Sciatic nerve (tissue), 2 donors: ENCODE measurements around the gene TBXA2R. TPM values are rescaled to one million over a fixed set of nuclear protein-coding genes. Genes with fewer than 3 reads are reported as not detected.

ENCODE experiments used
- ATAC-seq: fragments of 200-7000 bp; cut with Tn5 transposase; one replicate; pipeline ENCODE4 v1.9.1; 2020; ENCODE audit warnings: mild to moderate bottlenecking, moderate library complexity
- DNase-seq: peaks from one replicate; pipeline ENCODE4 v3.0.0-alpha.2; 2020; ENCODE audit warnings: low spot score
- intact Hi-C: fragments of 100-400 bp; cut with DNase I; formaldehyde crosslinking; loops from one replicate; pipeline ENCODE4 v1.14.2; 2022
- total RNA-seq: library from RNA; stranded (reverse); fragmentation: NEBNext Ultra II Directional; extraction: Animal tissue kit (Norgen Biotek cat#: 25700); gene quantifications from one replicate; pipeline ENCODE4 v1.2.1, GENCODE V29; 2021
- donor health status: DM: no; HTN: no; CAD: no.
- donor health status: DM: no; HTN: no; CAD: no.

The TBXA2R gene
- total RNA-seq, 1 donor from 2014 or later, result 11.2 TPM

- DNase-seq, result no peak
- ATAC-seq, result no peak
- intact Hi-C loops, result loop anchor here (10.0 kb wide), 1 partner anchor 67 kb away; no protein-coding TSS in a partner anchor
Measured at GRCh38 chr19:3547767-3548282, 58.9 kb downstream of the TBXA2R start.

- intact Hi-C loops, result loop anchor here (10.0 kb wide), 1 partner anchor 67 kb away; no protein-coding TSS in a partner anchor
- DNase-seq (no peak), ATAC-seq (no peak)
Measured at GRCh38 chr19:3547301-3547731, 59.4 kb downstream of the TBXA2R start.

- DNase-seq (no peak), ATAC-seq (no peak)
- intact Hi-C loops, result loop anchor here (10.0 kb wide), 1 partner anchor 69 kb away; no protein-coding TSS in a partner anchor
Measured at GRCh38 chr19:3546119-3546518, 60.6 kb downstream of the TBXA2R start.

- no peak for ATAC-seq
- intact Hi-C loops, result loop anchor here (10.0 kb wide), 1 partner anchor 69 kb away; no protein-coding TSS in a partner anchor
Measured at GRCh38 chr19:3545669-3546034, 61.0 kb downstream of the TBXA2R start.

GRCh38 chr19:3544742-3545668, 61.7 kb downstream of the TBXA2R start:
- intact Hi-C loops, result loop anchor here (10.0 kb wide), 1 partner anchor 70 kb away; no protein-coding TSS in a partner anchor
- ATAC-seq, result peak; percentile 59
- peak; percentile 88 for DNase-seq

More at GRCh38 chr19:3545669-3546034, 61.0 kb downstream of the TBXA2R start:
- DNase-seq, result no peak

Other genes with a start within 250 kb of the TBXA2R start
- 178 TPM for gene NFIC, start 240.3 kb downstream of the TBXA2R start, total RNA-seq
- not detected for gene SMIM24, start 126.3 kb downstream of the TBXA2R start, total RNA-seq
- not detected for gene SMIM44, start 123.4 kb downstream of the TBXA2R start, total RNA-seq
- gene DOHH, start 106.2 kb downstream of the TBXA2R start, total RNA-seq, result 8.4 TPM
- 46.1 TPM for gene FZR1, start 100.6 kb downstream of the TBXA2R start, total RNA-seq
- gene TEKTIP1, start 67.7 kb downstream of the TBXA2R start, total RNA-seq, result 4.9 TPM
- gene MFSD12, start 49.3 kb downstream of the TBXA2R start, total RNA-seq, result 52.5 TPM
- gene HMG20B, start 33.9 kb downstream of the TBXA2R start, total RNA-seq, result 72.9 TPM
- 2.4 TPM for gene GIPC3, start 21.4 kb downstream of the TBXA2R start, total RNA-seq
- gene CACTIN, start 19.9 kb upstream of the TBXA2R start, total RNA-seq, result 19.6 TPM
- gene PIP5K1C, start 93.6 kb upstream of the TBXA2R start, total RNA-seq, result 46.9 TPM
- 2.1 TPM for gene TJP3, start 101.5 kb upstream of the TBXA2R start, total RNA-seq
- gene APBA3, start 154.8 kb upstream of the TBXA2R start, total RNA-seq, result 26.1 TPM
- 35.3 TPM for gene MRPL54, start 155.8 kb upstream of the TBXA2R start, total RNA-seq
- not detected for gene RAX2, start 165.4 kb upstream of the TBXA2R start, total RNA-seq
- 1.6 TPM for gene MATK, start 179.5 kb upstream of the TBXA2R start, total RNA-seq